Mucosa of rectum (tissue), 2 donors: Measurements from ENCODE around the gene ZRSR2.

Experiments used
- H3K27ac ChIP-seq, 2 donors: one replicate each; pipeline ENCODE4 v1.7.0; 2013; ENCODE audit warnings: inconsistent platforms in 2 of 2, low read depth in 2 of 2, low read length in 2 of 2
- H3K27me3 ChIP-seq, 2 donors: one replicate each; pipeline ENCODE4 v1.7.0; 2013; ENCODE audit warnings: low read length in 2 of 2; ENCODE audit not compliant: control insufficient read depth in 2 of 2, insufficient read depth in 2 of 2
- H3K36me3 ChIP-seq, 2 donors: one replicate each; pipeline ENCODE4 v1.7.0; 2013; ENCODE audit warnings: low read length in 2 of 2; ENCODE audit not compliant: control insufficient read depth in 2 of 2, insufficient read depth in 2 of 2
- H3K4me1 ChIP-seq, 2 donors: one replicate each; pipeline ENCODE4 v1.7.0; 2013; ENCODE audit warnings: low read length in 2 of 2, mild to moderate bottlenecking in 1 of 2; ENCODE audit not compliant: control insufficient read depth in 2 of 2, insufficient read depth in 2 of 2
- H3K4me3 ChIP-seq, 2 donors: one replicate each; pipeline ENCODE4 v1.7.0; 2013; ENCODE audit warnings: low read length in 2 of 2
- H3K9ac ChIP-seq, 2 donors: one replicate each; pipeline ENCODE4 v1.7.0; 2013; ENCODE audit warnings: low read length in 2 of 2, low read depth in 1 of 2, mild to moderate bottlenecking in 1 of 2
- H3K9me3 ChIP-seq, 2 donors: one replicate each; pipeline ENCODE4 v1.7.0; 2013; ENCODE audit warnings: low read length in 2 of 2; ENCODE audit not compliant: control insufficient read depth in 2 of 2
- donor health status: healthy.
- donor health status: Normal muscosa, but diverticular disease.

The ZRSR2 gene

DNA sequence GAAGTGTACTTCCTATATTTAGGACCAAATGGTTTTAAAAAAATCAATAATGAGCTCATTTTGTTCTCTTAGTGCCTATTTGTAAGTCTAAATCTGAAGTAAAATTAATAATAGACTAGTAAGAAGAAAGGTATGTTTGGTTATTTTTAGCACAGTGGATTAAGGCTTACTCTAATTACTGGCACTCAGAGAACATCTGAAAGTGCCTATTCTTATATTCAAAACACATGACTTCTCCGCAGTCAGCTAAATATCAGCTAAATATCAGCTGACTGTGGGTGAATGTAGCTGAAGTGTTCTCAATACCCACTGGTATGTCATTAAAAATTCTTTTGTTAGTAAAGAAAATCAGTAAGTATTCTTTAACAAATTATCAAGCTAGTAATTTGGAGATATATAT, 58.3 kb downstream of the ZRSR2 start:
- Histone ChIP-seq H3K4me1 (peaks cover 0 to under 1% of the 10 kb centered on the region in 2 donors), H3K9ac (no peak overlapping the region), H3K9me3 (no peaks in the 10 kb centered on the region), H3K36me3 (peaks cover 0 to 3% of the 10 kb centered on the region in 2 donors), H3K4me3 (no peak overlapping the region), H3K27ac (no peak overlapping the region), H3K27me3 (peaks cover 0 to 2% of the 10 kb centered on the region in 2 donors)

DNA sequence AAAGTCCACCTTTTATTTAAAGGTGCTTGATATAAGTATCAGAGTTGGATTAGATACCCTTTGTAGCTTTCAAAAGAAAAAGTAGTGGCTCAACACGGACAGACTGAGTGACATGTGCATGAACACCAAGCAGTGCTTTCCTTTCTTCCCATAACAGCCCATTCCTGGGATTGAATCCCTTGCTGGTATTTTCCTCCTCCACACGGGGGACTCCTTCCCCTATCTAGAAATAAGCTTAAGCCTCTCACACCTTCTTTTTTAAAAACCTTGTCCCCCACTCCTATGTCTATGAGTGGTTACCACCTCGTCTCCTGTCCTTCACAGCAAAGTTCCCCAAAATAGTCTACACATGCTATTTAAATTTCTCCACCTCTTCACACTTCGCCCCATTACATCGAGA, 59.3 kb downstream of the ZRSR2 start:
- Histone ChIP-seq H3K9ac (no peak overlapping the region), H3K4me3 (no peak overlapping the region), H3K36me3 (peaks cover 0 to 3% of the 10 kb centered on the region in 2 donors), H3K4me1 (peaks cover 0 to 7% of the 10 kb centered on the region in 2 donors), H3K9me3 (no peaks in the 10 kb centered on the region), H3K27ac (no peak overlapping the region), H3K27me3 (peaks cover 0 to 2% of the 10 kb centered on the region in 2 donors)

DNA sequence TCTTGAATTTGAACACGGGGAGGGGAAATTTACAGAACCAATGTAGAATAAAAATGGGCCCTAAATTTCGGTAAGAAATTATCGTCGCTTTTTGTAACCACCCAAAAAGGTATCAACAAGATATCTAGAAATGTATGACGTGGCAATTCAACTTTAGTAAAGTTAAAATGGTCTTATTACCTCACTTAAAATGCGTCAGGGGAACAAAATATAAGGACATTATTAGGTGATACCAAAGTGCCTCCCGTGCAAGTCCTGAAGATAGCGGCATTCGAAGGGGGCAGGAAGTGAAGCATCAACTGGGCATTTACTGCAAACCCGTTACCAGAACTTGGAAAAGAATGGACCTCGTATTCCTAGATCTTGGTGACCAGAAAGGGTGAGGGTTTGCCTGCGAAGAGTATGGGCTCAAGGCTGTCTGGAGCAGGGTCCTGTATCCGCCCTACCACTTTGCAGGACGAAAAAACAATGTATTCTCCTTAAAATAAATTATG, 63.3 kb downstream of the ZRSR2 start:
- Histone ChIP-seq H3K9ac (peak overlapping the region; percentile 52 to 58), H3K36me3 (peaks cover 0 to under 1% of the 10 kb centered on the region in 2 donors), H3K4me3 (peak overlapping the region; percentile 60 to 81), H3K27ac (peak overlapping the region in 1 of 2 donors; percentile 75), H3K4me1 (peaks cover 6 to 9% of the 10 kb centered on the region in 2 donors), H3K9me3 (no peaks in the 10 kb centered on the region), H3K27me3 (peaks cover 0 to 2% of the 10 kb centered on the region in 2 donors)

DNA sequence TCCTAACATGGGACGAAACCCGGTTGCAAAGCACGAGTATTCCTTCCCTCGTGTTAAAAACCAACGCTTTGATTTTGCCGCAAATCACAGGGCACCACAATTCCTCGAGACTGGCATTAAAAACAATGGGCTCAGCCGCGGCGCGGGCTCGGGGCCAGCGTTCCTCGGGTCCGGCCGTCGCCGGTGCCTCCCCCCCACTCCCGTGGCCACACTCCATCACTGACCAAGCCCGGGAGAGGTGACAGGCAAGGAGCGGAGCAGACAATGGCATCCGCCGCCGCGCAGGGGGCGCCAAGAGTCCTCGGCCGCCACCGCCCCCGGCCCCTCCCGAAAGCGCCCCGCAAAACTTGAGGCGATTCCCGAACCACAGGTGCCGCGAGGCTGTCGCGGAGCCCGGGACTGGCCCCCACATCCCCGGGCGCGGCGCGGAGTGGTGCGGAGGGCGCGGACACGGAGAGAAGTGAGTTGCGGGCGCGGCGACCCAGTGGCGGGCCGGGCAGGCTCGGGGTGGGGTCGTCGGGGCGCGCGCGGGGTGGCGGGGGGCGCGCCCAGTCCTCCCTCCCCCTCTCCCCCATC, 63.9 kb downstream of the ZRSR2 start:
- Histone ChIP-seq H3K4me1 (peaks cover 6 to 9% of the 10 kb centered on the region in 2 donors), H3K27ac (peak overlapping the region; percentile 59 to 75), H3K4me3 (peak overlapping the region; percentile 60 to 81), H3K9me3 (no peaks in the 10 kb centered on the region), H3K36me3 (no peaks in the 10 kb centered on the region), H3K9ac (peak overlapping the region; percentile 52 to 58), H3K27me3 (peaks cover 0 to 2% of the 10 kb centered on the region in 2 donors)

DNA sequence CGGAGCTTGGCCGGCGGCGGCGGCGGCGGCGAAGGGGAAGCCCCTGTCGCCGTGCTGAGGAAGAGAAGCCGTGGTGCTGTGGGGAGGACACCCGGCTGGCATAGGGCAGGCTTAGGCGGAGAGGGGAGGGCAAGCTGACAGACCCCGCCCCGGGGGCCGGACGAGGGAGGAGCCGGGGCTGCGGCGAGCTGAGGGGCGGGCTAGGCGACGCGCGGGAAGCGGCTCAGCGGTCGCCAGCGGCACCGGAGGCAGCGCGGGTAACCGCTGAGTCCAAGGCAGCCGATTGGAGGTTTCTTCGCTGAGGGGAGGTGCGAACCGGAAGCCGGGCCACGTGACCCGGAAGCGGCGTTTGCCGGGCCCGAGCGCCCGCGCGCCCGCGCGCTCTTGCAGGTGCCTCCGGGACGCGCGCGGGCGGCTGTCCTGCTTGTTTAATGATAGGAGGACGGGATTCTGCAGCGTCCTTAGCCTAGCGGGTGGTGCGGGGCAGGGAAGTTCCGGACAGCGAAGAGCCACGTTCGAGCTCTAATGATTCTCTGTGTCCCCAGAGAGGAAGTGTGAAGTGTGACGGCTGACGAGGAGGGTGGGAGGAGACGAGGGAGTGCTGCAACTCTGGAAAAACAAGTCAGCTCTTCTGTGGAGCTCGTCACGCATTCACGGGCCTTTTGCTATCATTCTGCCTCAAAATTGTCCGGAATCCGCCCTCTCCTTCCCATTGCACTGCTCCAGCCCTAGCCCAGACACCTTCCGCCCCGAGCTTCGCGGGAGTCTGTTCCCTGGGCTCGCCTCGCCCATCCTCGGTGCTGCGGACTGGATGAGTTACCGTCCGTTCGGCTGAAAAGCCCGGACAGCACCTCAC, 64.7 kb downstream of the ZRSR2 start, which contains the start of gene AP1S2:
Gene AP1S2, minus strand, starts transcription at position 102 of the 856 bp plus-strand sequence. CDS start 2,289 bp downstream, outside the sequence.
- peak within 1 kb of the TSS; percentile 80 to 90 for H3K27ac ChIP-seq
- peaks cover 0 to 2% of the 10 kb centered on the region in 2 donors for H3K27me3 ChIP-seq
- peaks cover 6 to 9% of the 10 kb centered on the region in 2 donors for H3K4me1 ChIP-seq
- H3K36me3 ChIP-seq, result no peaks in the 10 kb centered on the region
- H3K9me3 ChIP-seq, result no peaks in the 10 kb centered on the region
- peak within 1 kb of the TSS; percentile 97 to 98 for H3K4me3 ChIP-seq
- H3K9ac ChIP-seq, result peak within 1 kb of the TSS; percentile 58 to 78

DNA sequence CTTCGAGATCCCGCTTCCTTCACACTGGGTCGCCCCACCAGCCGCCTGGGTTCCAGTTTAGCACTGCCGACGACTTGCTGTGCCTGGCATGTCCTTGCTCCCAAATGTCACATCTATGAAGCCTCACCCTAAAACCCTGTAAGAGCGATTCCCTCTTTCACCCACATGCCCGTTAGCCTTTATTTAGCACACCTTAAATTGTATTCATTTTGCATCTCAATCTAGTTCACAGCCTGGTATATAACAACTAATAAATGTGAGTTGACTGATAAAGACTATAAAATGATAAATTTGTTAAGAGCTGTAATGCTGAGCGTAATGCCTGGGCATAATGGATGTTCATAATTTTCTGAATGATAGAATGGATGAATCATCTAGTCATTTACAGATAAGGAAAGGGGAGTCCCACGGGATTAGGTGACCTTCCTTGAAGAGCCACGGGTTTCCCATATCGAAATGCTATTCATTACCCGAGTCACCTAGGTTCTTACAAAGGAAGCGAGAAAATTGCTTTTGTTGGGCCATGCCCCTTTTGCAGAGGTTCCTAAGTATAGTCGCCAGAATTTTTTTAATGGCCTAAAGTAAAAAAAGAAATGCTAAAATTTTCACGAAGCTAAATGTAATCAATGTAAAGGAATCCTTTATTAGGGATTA, 65.4 kb downstream of the ZRSR2 start:
- H3K4me3 ChIP-seq, result peak overlapping the region; percentile 97 to 98
- no peaks in the 10 kb centered on the region for H3K9me3 ChIP-seq
- peaks cover 6 to 9% of the 10 kb centered on the region in 2 donors for H3K4me1 ChIP-seq
- peaks cover 0 to 2% of the 10 kb centered on the region in 2 donors for H3K27me3 ChIP-seq
- peak overlapping the region; percentile 55 to 78 for H3K9ac ChIP-seq
- H3K36me3 ChIP-seq, result no peaks in the 10 kb centered on the region
- H3K27ac ChIP-seq, result peak overlapping the region; percentile 80 to 90

DNA sequence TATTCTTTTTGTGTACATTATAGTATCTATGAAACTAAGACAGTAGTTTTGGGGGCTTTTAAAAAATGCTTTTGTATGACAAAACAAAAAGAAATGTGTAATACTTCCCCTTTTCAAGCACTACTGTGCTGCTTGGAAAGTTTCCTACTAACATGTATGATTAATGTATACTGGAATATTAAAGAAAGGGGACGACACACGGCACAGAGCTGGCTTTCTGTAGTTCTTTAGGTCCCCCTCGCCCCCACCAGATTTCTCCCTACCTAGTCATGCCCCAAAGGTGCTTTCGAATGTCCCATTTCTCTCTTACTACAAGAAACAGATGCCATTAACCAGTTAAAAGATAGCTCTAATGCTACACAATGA, 65.9 kb downstream of the ZRSR2 start:
- Histone ChIP-seq H3K9me3 (no peaks in the 10 kb centered on the region), H3K27me3 (peaks cover 2 to 3% of the 10 kb centered on the region in 2 donors), H3K4me1 (peaks cover 6 to 9% of the 10 kb centered on the region in 2 donors), H3K9ac (peak overlapping the region in 1 of 2 donors; percentile 14), H3K27ac (no peak overlapping the region), H3K36me3 (no peaks in the 10 kb centered on the region), H3K4me3 (peak overlapping the region in 1 of 2 donors; percentile 97)

DNA sequence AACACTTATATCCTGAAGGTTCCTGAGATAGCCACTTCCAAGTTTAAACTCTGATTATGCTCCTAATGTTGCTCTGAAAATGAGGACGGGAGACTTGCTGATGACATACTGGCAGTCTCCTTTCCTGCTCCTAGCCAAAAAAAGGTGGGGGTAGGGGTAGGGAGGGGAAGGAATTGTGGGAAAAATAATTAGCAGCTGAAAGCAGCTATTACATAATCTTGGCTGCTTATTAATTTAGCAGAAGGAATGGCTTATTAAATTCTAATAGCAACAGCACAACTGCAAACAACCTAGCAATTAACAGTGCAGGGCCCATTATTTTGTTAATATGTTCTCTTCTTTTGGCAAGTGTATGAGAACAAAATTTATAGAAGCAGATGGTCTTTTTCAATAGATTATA, 66.4 kb downstream of the ZRSR2 start:
- Histone ChIP-seq H3K9ac (no peak overlapping the region), H3K4me3 (no peak overlapping the region), H3K9me3 (no peaks in the 10 kb centered on the region), H3K27me3 (peaks cover 2 to 5% of the 10 kb centered on the region in 2 donors), H3K36me3 (no peaks in the 10 kb centered on the region), H3K4me1 (peaks cover 6 to 9% of the 10 kb centered on the region in 2 donors), H3K27ac (no peak overlapping the region)

DNA sequence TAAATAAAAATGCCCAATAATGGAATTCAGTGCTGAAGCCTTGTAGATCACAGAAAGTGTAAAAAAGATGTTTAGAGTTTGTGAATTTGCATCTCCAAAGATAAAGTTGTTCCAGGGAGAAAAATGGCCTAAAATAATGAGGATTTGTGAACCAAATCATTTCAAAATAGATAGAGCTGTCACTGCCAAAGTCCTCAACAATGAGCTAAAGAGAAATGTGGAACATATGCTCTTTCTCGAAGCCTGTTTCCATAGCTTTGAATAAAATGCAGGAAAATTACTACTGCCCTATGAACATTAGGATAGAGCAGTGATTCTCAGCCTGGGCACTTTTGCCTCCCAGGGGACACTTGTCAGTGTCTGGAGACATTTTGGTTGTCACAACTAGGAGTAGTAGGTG, 67.8 kb downstream of the ZRSR2 start:
- Histone ChIP-seq H3K9me3 (no peaks in the 10 kb centered on the region), H3K9ac (no peak overlapping the region), H3K4me1 (peaks cover 6 to 9% of the 10 kb centered on the region in 2 donors), H3K27ac (no peak overlapping the region), H3K4me3 (no peak overlapping the region), H3K36me3 (no peaks in the 10 kb centered on the region), H3K27me3 (peaks cover 2 to 5% of the 10 kb centered on the region in 2 donors)
